Measurements from ENCODE around the gene ARPC2. TPM values are rescaled to one million over a fixed set of nuclear protein-coding genes. Genes with fewer than 3 reads are reported as not detected.
A peak's percentile ranks its signal among the peaks of the same experiment; 100 is the strongest.

ARPC2 gene
- total RNA-seq, 1 donor from 2014 or later: 158 TPM

DNA sequence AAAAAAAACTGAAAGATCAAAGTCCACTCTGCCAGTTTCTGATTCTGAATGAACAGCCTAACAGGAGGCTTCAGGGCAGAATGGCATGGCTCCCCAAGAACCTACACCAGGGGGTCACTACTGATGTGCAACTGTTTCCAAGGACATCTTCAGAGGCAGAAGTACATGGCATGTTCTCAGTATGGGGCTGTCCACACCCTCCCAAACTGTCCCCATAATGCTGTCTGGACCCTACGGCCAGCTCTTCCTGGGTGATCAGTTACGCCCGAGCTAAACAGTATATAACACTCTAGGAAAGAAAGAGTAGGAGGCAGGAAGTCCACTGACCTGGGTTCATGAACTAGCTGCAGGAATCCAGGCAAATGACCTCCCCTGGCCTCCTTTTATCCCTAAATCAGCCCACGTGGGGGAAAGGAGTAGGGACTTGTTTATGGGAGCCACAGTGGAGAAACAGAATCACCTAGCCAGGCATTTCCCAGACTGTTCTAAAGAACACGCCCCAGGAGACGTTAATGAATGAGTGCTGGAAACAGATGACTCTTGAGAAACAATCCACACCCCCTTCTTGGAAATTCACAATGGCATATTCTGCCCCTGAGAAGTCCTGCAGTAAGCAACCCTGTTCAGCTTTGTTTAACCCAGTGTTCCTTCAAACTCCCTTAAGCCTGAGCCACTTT, 72.8 kb downstream of the ARPC2 start:
- peak; percentile 81 for DNase-seq (ENCODE audit: low spot score)

DNA sequence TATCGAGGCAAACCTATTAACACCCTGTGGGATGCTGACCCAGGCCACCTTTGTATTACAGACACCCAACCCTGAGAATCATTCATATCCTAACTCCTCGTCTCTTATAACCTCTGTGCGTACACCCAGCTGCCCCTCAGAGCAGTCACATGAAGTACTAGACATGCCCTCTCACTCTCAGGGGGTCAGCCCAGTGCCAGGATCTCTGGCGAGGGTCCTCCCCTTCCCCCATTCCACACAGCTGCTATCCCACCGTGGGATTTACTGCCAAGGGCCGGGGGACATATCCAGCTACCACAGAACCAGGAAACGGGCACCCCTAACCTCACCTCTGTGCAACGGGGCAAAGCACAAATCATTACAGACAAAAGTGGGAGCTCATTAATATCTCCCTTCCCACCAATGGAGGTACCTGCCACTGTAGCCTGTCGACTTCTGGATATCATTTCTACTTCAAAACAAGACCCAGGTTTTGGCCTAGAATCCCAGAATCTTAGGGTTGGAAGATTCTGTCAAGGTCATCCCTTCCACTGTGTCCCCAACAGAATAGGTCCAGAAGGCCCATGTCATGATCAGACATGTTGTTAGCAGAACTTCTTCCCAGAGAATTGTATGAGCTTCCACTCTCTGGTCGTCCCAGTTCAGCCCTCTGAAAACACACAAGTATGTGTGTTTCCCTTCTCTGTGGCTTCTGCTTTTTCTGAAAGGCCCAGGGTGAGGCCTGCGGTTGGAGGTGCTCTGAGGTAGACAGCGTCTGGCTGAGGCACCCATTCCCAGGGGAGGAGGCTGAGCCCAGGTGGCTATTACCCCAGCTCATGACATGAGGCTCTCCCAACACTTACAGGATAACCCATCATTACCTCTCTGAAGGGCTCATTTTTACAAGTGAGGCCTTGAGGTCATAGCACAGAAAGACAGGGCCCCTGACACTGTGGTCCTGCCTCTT, 73.6 kb downstream of the ARPC2 start:
- no peak for DNase-seq (ENCODE audit: low spot score)

DNA sequence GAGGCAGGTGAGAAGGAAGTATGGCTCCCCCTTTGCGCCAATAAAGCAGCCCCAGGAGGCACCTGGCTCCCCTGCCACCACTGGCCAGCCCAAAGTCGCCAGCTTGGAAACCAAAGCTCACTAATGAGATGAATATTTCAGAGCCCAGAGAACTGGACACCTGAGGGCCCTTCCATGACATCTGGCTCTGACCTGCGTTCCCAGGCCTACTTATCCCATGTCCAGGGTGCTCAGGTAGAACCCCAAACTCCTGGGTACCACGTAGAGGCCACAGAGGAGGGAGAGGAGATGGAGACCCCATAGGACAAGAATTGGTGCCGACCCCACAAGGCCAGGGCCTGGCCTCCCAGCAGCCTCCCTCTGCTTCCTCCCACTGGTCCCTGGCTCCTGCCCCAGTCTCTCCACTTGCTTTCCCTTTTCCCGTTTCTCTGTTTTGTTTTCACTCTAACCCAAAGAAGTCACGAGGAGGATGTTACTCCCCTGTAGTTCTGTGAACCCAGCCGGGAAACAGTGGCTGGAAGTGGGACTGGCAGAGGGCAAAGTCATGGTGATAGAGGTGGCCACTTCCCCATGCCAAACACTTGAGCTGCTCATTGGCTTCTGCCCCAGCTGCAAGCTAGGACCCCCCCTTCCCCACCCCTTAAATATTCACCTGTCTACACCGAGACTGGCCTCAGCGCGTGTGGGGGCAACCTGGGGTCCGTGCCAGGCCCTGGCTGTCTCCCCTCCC, 74.5 kb downstream of the ARPC2 start:
- DNase-seq (ENCODE audit: low spot score): no peak

DNA sequence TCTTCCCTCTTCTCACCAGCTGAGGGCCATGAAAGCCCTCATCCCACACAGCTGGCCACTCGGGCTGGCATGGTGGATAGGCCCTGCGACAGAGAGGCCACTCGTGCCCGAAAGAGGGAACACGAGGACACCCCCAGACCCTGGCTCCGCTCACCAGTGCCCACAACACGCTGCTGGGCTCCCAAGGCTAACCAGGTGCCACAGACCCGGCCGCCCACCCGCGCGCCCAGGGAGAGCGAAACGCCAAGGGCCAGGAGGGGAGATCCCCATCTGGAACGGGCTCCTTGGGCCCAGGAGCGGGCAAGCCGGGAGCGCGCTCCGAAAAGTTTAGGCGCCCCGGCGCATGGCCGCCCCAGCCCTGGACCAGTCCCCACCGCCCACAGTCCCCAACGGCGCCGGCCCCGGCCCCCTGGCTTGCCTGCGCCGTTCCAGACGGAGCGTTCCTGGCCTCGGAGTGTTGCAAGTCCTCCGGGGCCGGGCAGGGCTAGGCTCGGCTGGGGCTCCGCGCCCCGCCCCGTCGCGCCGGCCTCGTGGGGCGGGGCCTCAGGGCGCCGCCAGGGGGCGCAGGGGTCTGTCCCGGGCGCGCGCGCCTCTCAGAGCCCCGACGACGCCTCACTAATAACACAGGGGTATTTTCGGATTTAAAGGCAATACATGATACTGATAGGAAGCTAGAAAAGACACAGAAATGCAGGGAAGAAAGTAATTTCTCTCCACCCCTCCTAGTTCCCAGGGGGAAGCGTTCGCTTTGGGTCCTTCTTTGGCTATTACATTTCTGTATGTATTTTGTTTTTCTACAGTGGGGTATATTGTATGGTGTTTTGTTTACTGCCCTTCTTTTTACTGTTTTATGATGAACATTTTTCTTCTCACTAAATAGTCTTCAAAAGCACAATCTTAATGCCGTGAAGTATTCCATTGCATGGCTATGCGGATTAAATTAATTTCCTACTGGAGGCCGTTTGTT, 75.3 kb downstream of the ARPC2 start, which contains the start of gene TMBIM1:
Gene TMBIM1 (minus strand): TSS at position 456 of the 967 bp plus-strand sequence. CDS start 10,362 bp downstream, outside the sequence.
- peak; percentile 84 for DNase-seq (ENCODE audit: low spot score)

DNA sequence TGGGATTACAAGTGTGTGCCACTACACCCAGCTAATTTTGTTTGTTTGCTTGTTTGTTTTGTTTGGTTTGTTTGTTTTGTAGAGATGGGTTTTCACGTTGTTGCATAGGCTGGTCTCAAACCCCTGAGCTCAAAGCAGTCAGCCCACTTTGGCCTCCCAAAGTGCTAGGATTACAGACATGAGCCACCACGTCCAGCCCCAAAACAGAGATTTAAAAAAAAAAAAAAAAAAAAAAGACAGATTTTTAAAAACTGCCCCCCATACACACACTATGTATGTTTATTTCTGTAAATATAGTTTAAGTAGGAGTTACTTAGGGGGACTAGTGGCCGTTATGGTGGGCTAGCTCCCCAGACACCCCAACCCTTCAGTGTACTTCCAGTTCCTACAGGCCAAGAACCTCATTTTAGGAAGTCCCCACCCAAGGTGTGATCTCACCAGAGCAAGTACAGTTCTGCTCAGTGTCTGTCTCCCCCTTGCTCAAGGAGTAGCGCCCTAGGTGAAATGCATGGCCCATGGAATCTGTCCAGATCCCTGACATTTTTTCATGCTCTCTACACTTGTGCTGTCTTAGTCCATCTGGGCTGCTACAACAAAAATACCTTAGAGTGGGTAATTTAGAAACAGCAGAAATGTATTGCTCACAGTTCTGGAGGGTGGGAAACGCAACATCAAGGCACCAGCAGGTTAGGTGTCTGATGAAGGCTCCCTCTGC, 76.9 kb downstream of the ARPC2 start:
- no peak for DNase-seq (ENCODE audit: low spot score)

DNA sequence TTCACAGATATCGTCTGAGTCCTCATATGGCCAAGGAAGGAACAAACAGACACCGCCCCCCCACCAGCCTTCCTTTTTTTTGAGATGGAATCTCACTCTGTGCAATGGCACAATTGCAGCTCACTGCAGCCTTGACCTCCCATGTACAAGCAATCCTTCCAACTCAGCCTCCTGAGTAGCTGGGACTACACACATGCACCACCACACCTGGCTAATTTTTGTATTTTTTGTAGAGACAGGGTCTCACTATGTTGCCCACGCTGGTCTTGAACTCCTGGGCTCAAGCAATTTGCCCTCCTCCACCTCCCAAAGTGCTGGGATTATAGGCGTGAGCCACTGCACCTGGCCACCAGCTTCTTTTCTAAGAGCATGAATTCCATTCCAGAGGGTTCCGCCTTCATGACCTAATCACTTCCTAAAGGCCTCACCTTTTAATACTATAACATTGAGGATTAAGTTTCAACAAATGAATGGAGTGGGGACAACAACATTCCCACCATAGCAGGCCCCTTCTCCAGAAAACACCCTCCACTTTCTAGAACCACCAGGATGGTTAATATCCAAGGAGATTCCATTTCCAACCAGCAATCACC, 77.5 kb downstream of the ARPC2 start:
- DNase-seq (ENCODE audit: low spot score): no peak

DNA sequence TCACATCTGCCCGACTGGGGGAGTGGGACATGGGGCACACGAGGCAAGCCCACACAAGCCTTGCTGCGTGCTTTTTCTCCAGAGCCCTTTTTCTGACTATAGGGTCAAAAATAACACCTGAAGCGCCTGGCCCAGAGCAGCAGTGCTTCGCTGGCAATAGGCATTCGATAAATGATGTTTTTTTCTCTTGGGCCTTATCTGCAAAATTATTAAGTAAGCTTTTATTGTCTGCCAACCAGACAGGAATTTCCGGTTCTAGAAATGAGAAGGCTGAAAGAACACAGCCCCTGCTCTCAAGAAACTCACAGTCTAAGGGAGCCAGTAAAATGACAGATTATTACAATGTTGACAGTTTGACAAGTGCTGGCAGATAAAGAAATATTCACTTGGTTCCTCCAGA, 78.0 kb downstream of the ARPC2 start:
- DNase-seq (ENCODE audit: low spot score): peak; percentile 85

DNA sequence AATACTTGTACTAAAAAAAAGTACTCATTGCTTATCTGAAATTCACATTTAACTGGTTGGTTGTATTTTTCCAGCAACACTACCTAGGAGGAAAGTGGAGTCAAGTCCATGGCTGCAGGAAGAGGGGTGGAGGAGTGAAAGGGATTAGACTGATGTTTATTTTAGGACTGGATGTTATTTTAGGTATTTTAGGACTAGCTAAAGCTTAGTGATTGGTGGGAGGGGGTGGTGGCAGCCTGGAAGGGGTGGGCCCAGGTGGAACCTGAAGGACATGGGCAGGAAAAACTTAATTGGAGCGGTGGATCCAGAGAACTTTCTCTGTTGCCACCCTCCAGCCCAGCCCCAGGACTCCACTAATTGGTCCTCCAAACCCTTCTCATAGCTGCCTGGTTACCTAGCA, 79.2 kb downstream of the ARPC2 start:
- DNase-seq (ENCODE audit: low spot score): no peak

DNA sequence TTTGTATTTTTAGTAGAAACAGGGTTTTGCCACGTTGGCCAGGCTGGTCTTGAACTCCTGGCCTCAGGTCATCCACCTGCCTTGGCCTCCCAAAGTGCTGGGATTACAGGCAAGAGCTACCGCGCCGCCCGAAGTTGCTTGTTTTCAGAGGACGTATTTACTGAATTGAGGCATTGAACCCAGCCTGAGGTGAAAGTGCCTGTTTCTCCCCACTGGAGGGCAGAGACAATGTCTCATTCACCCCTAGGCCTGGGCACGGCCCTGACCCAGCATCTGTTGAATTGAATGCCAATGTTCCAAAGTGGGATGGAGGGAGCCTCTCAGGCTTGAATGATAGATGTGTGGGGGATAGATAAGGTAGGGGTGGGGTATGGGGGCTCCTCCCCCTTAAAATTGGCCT, 79.9 kb downstream of the ARPC2 start:
- no peak for DNase-seq (ENCODE audit: low spot score)

DNA sequence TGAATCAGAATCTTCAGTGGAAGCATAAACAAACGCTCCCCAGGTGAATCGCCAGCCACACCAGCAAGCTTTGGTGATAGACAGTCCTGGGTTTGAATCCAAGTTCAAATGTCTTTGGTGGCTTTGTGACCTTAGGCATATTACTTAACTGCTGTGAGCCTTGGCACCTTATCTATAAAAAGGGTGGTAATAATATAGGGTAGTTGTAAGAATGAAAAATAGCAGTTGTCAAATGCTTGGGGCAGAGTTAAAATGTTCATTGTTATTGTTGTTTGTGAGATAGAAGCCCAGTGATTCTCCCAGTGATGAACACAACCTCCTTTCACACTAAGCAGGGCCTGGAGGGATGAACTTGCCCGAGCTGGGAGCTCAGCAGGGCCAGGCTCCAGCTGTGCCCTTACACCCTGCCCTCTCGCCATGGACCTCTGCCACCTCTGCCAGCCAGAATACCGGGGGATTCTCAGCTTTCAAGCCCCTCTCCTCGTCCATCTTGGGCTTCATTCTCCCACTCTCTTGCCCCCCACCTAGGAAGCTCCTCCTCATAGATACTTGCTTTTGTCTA, 81.4 kb downstream of the ARPC2 start:
- no peak for DNase-seq (ENCODE audit: low spot score)

DNA sequence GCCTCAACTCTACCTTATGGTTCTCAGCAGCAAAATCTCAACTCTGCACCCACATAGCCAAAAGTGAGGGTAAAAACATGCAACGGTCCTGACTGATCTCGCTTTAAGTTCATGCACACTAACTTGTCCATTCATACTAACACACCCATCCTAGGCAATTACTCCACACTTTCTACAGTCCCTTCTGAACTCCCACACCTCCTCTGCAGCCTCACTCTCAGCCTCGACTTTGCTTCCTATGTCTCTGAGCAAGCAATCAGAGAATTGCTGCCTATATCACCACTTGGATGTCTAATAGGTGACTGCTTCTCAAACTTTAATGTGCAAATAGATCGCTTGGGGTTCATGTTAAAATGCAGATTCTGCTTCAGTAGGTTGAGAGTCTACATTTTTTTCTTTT, 83.2 kb downstream of the ARPC2 start:
- DNase-seq (ENCODE audit: low spot score): no peak

DNA sequence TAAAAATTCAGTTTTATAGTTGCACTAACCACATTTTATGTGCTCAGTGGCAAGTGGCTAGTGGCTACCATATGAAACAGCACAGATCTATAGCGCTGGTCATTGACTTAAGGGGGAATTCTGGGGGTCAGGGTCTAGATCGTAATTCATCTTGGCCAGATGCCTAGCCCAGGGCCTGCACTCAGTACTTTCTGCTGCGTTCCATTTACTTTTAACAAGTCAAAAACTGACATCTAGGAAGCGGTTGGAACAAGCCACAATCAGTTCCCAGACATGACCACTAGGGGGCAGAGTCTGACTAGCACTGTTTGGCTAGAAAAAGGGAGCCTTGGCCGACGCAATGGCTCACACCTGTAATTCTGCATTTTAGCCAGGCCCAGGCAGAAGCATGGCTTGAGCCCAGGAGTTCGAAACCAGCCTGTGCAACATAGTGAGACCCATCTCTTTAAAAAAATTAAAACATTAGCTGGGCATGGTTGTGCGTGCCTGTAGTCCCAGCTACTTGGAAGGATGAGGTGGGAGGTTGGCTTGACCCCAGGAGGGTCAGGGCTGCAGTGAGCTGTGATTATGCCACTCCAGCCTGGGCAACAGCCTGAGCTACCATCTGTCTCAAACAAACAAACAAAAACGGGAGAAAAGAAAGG, 84.3 kb downstream of the ARPC2 start:
- peak; percentile 86 for DNase-seq (ENCODE audit: low spot score)

Other genes with a start within 250 kb of the ARPC2 start
- gene TNS1, start 214.2 kb upstream of the ARPC2 start, total RNA-seq (ENCODE audit: insufficient read depth, low replicate concordance): 255 TPM
- 13.7 TPM for gene RUFY4, start 147.9 kb upstream of the ARPC2 start, total RNA-seq (ENCODE audit: insufficient read depth, low replicate concordance)
- gene CXCR2, start 91.2 kb upstream of the ARPC2 start, total RNA-seq (ENCODE audit: insufficient read depth, low replicate concordance): 1.7 TPM
- gene CXCR1, start 50.2 kb upstream of the ARPC2 start, total RNA-seq (ENCODE audit: insufficient read depth, low replicate concordance): 2.9 TPM
- 2.4 TPM for gene GPBAR1, start 43.8 kb downstream of the ARPC2 start, total RNA-seq (ENCODE audit: insufficient read depth, low replicate concordance)
- 74.4 TPM for gene AAMP, start 52.9 kb downstream of the ARPC2 start, total RNA-seq (ENCODE audit: insufficient read depth, low replicate concordance)
- gene PNKD, start 53.3 kb downstream of the ARPC2 start, total RNA-seq (ENCODE audit: insufficient read depth, low replicate concordance): 7.7 TPM
- gene TMBIM1, start 75.3 kb downstream of the ARPC2 start, total RNA-seq (ENCODE audit: insufficient read depth, low replicate concordance): 212 TPM
- gene CATIP, start 139.7 kb downstream of the ARPC2 start, total RNA-seq (ENCODE audit: insufficient read depth, low replicate concordance): 2.4 TPM
- 32.5 TPM for gene SLC11A1, start 165.1 kb downstream of the ARPC2 start, total RNA-seq (ENCODE audit: insufficient read depth, low replicate concordance)
- gene CTDSP1, start 182.7 kb downstream of the ARPC2 start, total RNA-seq (ENCODE audit: insufficient read depth, low replicate concordance): 74.2 TPM
- gene VIL1, start 201.9 kb downstream of the ARPC2 start, total RNA-seq (ENCODE audit: insufficient read depth, low replicate concordance): 2.4 TPM